ENCODE data around the gene CASZ1. TPM values are rescaled to one million over a fixed set of nuclear protein-coding genes. Genes with fewer than 3 reads are reported as not detected.

The CASZ1 gene
- total and polyA plus RNA-seq, 10 of the 15 experiments (the other 5 are each of a cell fraction or from before 2014, with no cell fraction given) = 0.52 to 9.8 (median 3.7) TPM

DNA sequence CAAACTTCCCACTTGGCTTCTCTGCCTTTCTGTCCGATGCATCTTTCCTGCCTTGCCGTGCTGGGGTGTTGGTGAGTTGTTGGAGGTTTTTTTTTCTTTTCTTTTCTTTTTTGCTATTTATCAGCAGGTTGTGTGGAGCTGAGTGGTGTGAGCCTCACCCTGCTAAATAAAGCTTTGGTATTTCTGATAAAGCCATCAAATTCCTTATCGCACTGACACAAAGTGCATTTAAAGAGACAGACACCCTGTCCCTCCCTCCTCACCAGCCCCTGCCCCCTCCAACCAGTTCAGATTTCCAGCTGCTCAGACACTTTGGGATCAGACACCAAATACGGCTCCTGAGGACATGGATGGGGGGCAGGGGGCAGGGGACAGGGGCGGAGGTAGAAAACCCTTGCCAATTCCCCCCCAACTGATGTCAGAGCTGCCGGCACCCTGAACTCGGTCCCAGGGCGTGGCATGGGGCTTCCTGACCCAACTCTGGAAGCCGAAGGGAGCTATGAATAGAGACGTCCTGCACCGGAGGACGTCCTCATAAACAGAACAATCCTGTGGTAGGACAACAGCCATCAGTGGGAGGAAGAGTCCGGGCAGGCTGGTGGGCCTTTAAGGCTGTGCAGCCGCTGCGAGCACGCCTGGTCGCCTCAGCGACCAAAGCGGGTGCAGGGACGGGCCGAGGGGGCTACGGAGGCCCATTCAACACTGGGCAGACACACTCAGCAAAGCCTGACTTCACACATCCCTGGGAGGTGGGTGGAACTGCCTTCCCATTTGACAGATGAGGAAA lies 79.0 kb downstream of the CASZ1 start:
- FAIRE-seq (no peak), DNase-seq (ENCODE audit: low read depth, low spot score) (no peak), ATAC-seq (no peak)
- Histone ChIP-seq H4K20me1 (ENCODE audit: control insufficient read depth, insufficient read depth) (no peaks in the 10 kb centered on the region), H3K79me2 (ENCODE audit: control insufficient read depth, insufficient read depth, low read length) (no peaks in the 10 kb centered on the region), H3K9me3 (replicated peaks; ENCODE audit: control insufficient read depth, insufficient read depth, low read length) (no peaks in the 10 kb centered on the region), H3K36me3 (ENCODE audit: control insufficient read depth in 2 of 2, insufficient read depth in 2 of 2, low read length in 1 of 2) (no peaks in the 10 kb centered on the region), H3K4me2 (ENCODE audit: control insufficient read depth, insufficient read depth) (no peak overlapping the region), H3K4me1 (ENCODE audit: control insufficient read depth, insufficient read depth, low read length) (no peaks in the 10 kb centered on the region), H3K9ac (ENCODE audit: control insufficient read depth, insufficient read depth, low read length) (no peak overlapping the region), H3K27ac (ENCODE audit: control insufficient read depth, insufficient read depth) (no peak overlapping the region), H3K4me3 (no peak overlapping the region), H2AFZ (ENCODE audit: control insufficient read depth, low read depth, low read length) (no peak overlapping the region), H3K27me3 (replicated peaks in 1 of 2; ENCODE audit: control insufficient read depth in 2 of 2, insufficient read depth in 2 of 2, low read length in 1 of 2) (peaks cover 0 to 3% of the 10 kb centered on the region in 2 experiments; a peak in 2 of 4 replicates)
- intact Hi-C loops (cut with micrococcal nuclease; ENCODE audit: unreplicated experiment) = no loop called here
- ChIA-PET SMC1A (ENCODE audit: uncharacterized antibody, unreplicated experiment) (interaction anchor here (0.6 kb wide), 1 partner anchor 191 kb away, joined by 3 read pairs; no protein-coding TSS in a partner anchor), POLR2A (no interaction called here), RAD21 (ENCODE audit: unreplicated experiment) (interaction anchor here (0.6 kb wide), 1 partner anchor 134 kb away, joined by 3 read pairs; no protein-coding TSS in a partner anchor), CTCF (no interaction called here)
- WGBS (ENCODE audit: insufficient coverage, insufficient replicate concordance, low lambda C conversion rate, missing lambda C conversion rate) = 40% methylated on average over 22 of the region's 22 CpGs
- in situ Hi-C loops (cut with MboI) = no loop called here
- BruUV-seq (replicated peaks) = no TSS peak
- TF ChIP-seq CBX5 (IDR thresholded peaks at IDR 0.05; ENCODE audit: low read depth) (no peak), RAD51 (IDR thresholded peaks at IDR 0.05) (no peak), NFXL1 (IDR thresholded peaks at IDR 0.05; ENCODE audit: borderline replicate concordance) (no peak), IRF3 (IDR thresholded peaks at IDR 0.05) (no peak), MTA3 (IDR thresholded peaks at IDR 0.05; ENCODE audit: borderline replicate concordance, low read length) (no peak), CHD2 (IDR thresholded peaks at IDR 0.05; ENCODE audit: borderline replicate concordance, low read depth, low read length) (no peak), ZSCAN29 (IDR thresholded peaks at IDR 0.05) (no peak), ASH2L (IDR thresholded peaks at IDR 0.05; ENCODE audit: borderline replicate concordance, low read depth) (no peak), RELB (IDR thresholded peaks at IDR 0.05; ENCODE audit: low read depth) (no peak), ZNF217 (IDR thresholded peaks at IDR 0.05) (no peak), GATAD2B (conservative IDR thresholded peaks at IDR 0.05; ENCODE audit: low read depth) (no peak), TBL1XR1 (IDR thresholded peaks at IDR 0.05; ENCODE audit: low read depth, low read length) (no peak), IRF4 (IDR thresholded peaks at IDR 0.05; ENCODE audit: low read depth, low read length) (no peak), NFIC (IDR thresholded peaks at IDR 0.05; ENCODE audit: low read depth, low read length) (no peak)
- TF ChIP-seq, protein P1, sequence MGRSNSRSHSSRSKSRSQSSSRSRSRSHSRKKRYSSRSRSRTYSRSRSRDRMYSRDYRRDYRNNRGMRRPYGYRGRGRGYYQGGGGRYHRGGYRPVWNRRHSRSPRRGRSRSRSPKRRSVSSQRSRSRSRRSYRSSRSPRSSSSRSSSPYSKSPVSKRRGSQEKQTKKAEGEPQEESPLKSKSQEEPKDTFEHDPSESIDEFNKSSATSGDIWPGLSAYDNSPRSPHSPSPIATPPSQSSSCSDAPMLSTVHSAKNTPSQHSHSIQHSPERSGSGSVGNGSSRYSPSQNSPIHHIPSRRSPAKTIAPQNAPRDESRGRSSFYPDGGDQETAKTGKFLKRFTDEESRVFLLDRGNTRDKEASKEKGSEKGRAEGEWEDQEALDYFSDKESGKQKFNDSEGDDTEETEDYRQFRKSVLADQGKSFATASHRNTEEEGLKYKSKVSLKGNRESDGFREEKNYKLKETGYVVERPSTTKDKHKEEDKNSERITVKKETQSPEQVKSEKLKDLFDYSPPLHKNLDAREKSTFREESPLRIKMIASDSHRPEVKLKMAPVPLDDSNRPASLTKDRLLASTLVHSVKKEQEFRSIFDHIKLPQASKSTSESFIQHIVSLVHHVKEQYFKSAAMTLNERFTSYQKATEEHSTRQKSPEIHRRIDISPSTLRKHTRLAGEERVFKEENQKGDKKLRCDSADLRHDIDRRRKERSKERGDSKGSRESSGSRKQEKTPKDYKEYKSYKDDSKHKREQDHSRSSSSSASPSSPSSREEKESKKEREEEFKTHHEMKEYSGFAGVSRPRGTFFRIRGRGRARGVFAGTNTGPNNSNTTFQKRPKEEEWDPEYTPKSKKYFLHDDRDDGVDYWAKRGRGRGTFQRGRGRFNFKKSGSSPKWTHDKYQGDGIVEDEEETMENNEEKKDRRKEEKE (IDR thresholded peaks at IDR 0.05) = no peak
- TF ChIP-seq, protein P2, sequence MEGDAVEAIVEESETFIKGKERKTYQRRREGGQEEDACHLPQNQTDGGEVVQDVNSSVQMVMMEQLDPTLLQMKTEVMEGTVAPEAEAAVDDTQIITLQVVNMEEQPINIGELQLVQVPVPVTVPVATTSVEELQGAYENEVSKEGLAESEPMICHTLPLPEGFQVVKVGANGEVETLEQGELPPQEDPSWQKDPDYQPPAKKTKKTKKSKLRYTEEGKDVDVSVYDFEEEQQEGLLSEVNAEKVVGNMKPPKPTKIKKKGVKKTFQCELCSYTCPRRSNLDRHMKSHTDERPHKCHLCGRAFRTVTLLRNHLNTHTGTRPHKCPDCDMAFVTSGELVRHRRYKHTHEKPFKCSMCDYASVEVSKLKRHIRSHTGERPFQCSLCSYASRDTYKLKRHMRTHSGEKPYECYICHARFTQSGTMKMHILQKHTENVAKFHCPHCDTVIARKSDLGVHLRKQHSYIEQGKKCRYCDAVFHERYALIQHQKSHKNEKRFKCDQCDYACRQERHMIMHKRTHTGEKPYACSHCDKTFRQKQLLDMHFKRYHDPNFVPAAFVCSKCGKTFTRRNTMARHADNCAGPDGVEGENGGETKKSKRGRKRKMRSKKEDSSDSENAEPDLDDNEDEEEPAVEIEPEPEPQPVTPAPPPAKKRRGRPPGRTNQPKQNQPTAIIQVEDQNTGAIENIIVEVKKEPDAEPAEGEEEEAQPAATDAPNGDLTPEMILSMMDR (IDR thresholded peaks at IDR 0.05 in 2 of 3, conservative IDR thresholded peaks at IDR 0.05 in 1 of 3; ENCODE audit: control insufficient read depth in 2 of 3, extremely low read depth in 1 of 3, insufficient read depth in 1 of 3, low read depth in 3 of 3, low read length in 3 of 3) = no peak
